HepG2 (cell line): ENCODE results near the gene ARAP1. TPM values are rescaled to one million over a fixed set of nuclear protein-coding genes. Genes with fewer than 3 reads are reported as not detected.
A peak's percentile ranks its signal among the peaks of the same experiment; 100 is the strongest.

Experiments
- AGO1 ChIP-seq: fragments of 200-400 bp; formaldehyde crosslinking; IDR thresholded peaks from 2 replicates; pipeline ENCODE4 v1.6.1; 2017; ENCODE audit warnings: mild to moderate bottlenecking, low read depth, low read length, moderate library complexity; ENCODE audit not compliant: poor library complexity, severe bottlenecking
- ETV5 ChIP-seq: IDR thresholded peaks from 2 replicates; pipeline ENCODE4 v1.6.1; 2018; ENCODE audit warnings: missing biosample characterization, missing genetic modification reagents, inconsistent platforms, borderline replicate concordance
- ISL2 ChIP-seq: sonication (generic); formaldehyde crosslinking; IDR thresholded peaks from 2 replicates; pipeline ENCODE4 v1.5.0; 2020; ENCODE audit warnings: missing genetic modification reagents
- ISX ChIP-seq: sonication (generic); formaldehyde crosslinking; conservative IDR thresholded peaks from 2 replicates; pipeline ENCODE4 v1.5.0; 2020; ENCODE audit warnings: missing genetic modification reagents
- JUN ChIP-seq: sonication (generic); formaldehyde crosslinking; IDR thresholded peaks from 2 replicates; pipeline ENCODE4 v1.4.0; 2020; ENCODE audit warnings: mild to moderate bottlenecking, missing genetic modification reagents
- MIXL1 ChIP-seq: IDR thresholded peaks from 2 replicates; pipeline ENCODE4 v1.6.1; 2016
- NR3C1 ChIP-seq: sonication (generic); formaldehyde crosslinking; IDR thresholded peaks from 2 replicates; pipeline ENCODE4 v1.4.0; 2020; ENCODE audit warnings: missing genetic modification reagents
- ONECUT2 ChIP-seq: sonication (generic); formaldehyde crosslinking; IDR thresholded peaks from 2 replicates; pipeline ENCODE4 v1.4.0; 2020; ENCODE audit warnings: missing genetic modification reagents
- POLR2A ChIP-seq, 2 experiments: IDR thresholded peaks; 2 replicates each; pipeline ENCODE4 v1.6.1; 2011; ENCODE audit warnings: low read depth in 2 of 2, low read length in 2 of 2, mild to moderate bottlenecking in 1 of 2, moderate library complexity in 1 of 2; ENCODE audit not compliant: insufficient read depth in 1 of 2
- POLR2G ChIP-seq: fragments of 200-400 bp; formaldehyde crosslinking; IDR thresholded peaks from 2 replicates; pipeline ENCODE4 v1.6.1; 2018; ENCODE audit warnings: mild to moderate bottlenecking, low read depth, low read length, moderate library complexity
- RORA ChIP-seq: sonication (generic); formaldehyde crosslinking; IDR thresholded peaks from 2 replicates; pipeline ENCODE4 v1.5.0; 2020; ENCODE audit warnings: mild to moderate bottlenecking, missing genetic modification reagents, moderate library complexity
- SALL1 ChIP-seq: sonication (generic); formaldehyde crosslinking; IDR thresholded peaks from 2 replicates; pipeline ENCODE4 v1.8.0; 2022; ENCODE audit warnings: mild to moderate bottlenecking, missing genetic modification reagents
- SIN3A ChIP-seq: IDR thresholded peaks from 2 replicates; pipeline ENCODE4 v1.6.1; 2011; ENCODE audit warnings: low read depth, mild to moderate bottlenecking, control low read depth, low read length, borderline replicate concordance
- TGIF2 ChIP-seq: IDR thresholded peaks from 2 replicates; pipeline ENCODE4 v1.6.1; 2016; ENCODE audit warnings: control low read depth, missing compliant biosample characterization
- ZBTB7B ChIP-seq: sonication (generic); formaldehyde crosslinking; IDR thresholded peaks from 2 replicates; pipeline ENCODE4 v1.4.0; 2020; ENCODE audit warnings: missing genetic modification reagents
- ZFX ChIP-seq: sonication (generic); formaldehyde crosslinking; IDR thresholded peaks from 2 replicates; pipeline ENCODE4 v1.4.0; 2020; ENCODE audit warnings: mild to moderate bottlenecking, low read depth, missing genetic modification reagents, moderate library complexity
- ZKSCAN8 ChIP-seq: IDR thresholded peaks from 2 replicates; pipeline ENCODE4 v1.6.1; 2016; ENCODE audit warnings: borderline replicate concordance, missing genetic modification reagents, missing compliant biosample characterization
- ZNF10 ChIP-seq: sonication (generic); formaldehyde crosslinking; IDR thresholded peaks from 2 replicates; pipeline ENCODE4 v1.4.0; 2020; ENCODE audit warnings: mild to moderate bottlenecking, low read depth, missing genetic modification reagents, borderline replicate concordance
- ZNF264 ChIP-seq: sonication (generic); formaldehyde crosslinking; IDR thresholded peaks from 2 replicates; pipeline ENCODE4 v1.4.0; 2020; ENCODE audit warnings: missing genetic modification reagents
- ZNF350 ChIP-seq: sonication (generic); formaldehyde crosslinking; IDR thresholded peaks from 2 replicates; pipeline ENCODE4 v1.4.0; 2020; ENCODE audit warnings: mild to moderate bottlenecking, low read depth, missing genetic modification reagents, borderline replicate concordance
- ZNF431 ChIP-seq: sonication (generic); formaldehyde crosslinking; IDR thresholded peaks from 2 replicates; pipeline ENCODE4 v1.9.0; 2022; ENCODE audit warnings: missing genetic modification reagents, low read depth, mild to moderate bottlenecking, borderline replicate concordance
- ZNF644 ChIP-seq: IDR thresholded peaks from 2 replicates; pipeline ENCODE4 v1.6.1; 2016; ENCODE audit warnings: low read depth
- ZNF746 ChIP-seq: sonication (generic); formaldehyde crosslinking; IDR thresholded peaks from 2 replicates; pipeline ENCODE4 v1.8.0; 2022; ENCODE audit warnings: mild to moderate bottlenecking, missing genetic modification reagents
- ZNF761 ChIP-seq: sonication (generic); formaldehyde crosslinking; conservative IDR thresholded peaks from 2 replicates; pipeline ENCODE4 v1.4.0; 2020; ENCODE audit warnings: mild to moderate bottlenecking, missing genetic modification reagents
- ZNF788 ChIP-seq: sonication (generic); formaldehyde crosslinking; IDR thresholded peaks from 2 replicates; pipeline ENCODE4 v1.5.0; 2020; ENCODE audit warnings: mild to moderate bottlenecking, missing genetic modification reagents, borderline replicate concordance
- polyA plus RNA-seq, 8 experiments: library from polyadenylated mRNA; depleted of rRNA in 3 of 8; stranded (reverse) in 7 of 8; unstranded in 1 of 8; fragments of >200 nt; fragmentation: Illumina TruSeq in 4 of 8; extraction: Trizol in 4 of 8; gene quantifications; 2 replicates each; pipeline versions ENCODE4 v1.2.1 to v1.2.3, GENCODE V29; 2011 to 2016; ENCODE audit warnings: low read depth in 4 of 8, missing spikeins in 1 of 8, mixed read lengths in 1 of 8; ENCODE audit not compliant: insufficient read depth in 1 of 8
- total RNA-seq, 5 experiments: library from RNA; depleted of rRNA; stranded (reverse); fragments of >200 nt; fragmentation: Illumina TruSeq; extraction: Trizol; gene quantifications; 2 replicates each; pipeline ENCODE4 v1.2.3, GENCODE V29; 2016; ENCODE audit warnings: low read depth in 1 of 5
- TF ChIP-seq, protein P1 (sequence below): IDR thresholded peaks from 2 replicates; pipeline ENCODE4 v1.6.1; 2016
- TF ChIP-seq, protein P2 (sequence below): sonication (generic); formaldehyde crosslinking; IDR thresholded peaks from 2 replicates; pipeline ENCODE4 v1.4.0; 2020; ENCODE audit warnings: mild to moderate bottlenecking, missing genetic modification reagents
- TF ChIP-seq, protein P3 (sequence below): sonication (generic); formaldehyde crosslinking; IDR thresholded peaks from 2 replicates; pipeline ENCODE4 v1.5.0; 2020; ENCODE audit warnings: mild to moderate bottlenecking, missing genetic modification reagents

The ARAP1 gene
- total and polyA plus RNA-seq, 2 of the 13 experiments (the other 11 are each of a cell fraction or from before 2014, with no cell fraction given) = 43.2 to 55.5 TPM

GRCh38 chr11:72778535-72779494 lies 26.6 kb upstream of the ARAP1 start (continued):
- TF ChIP-seq, protein P1, sequence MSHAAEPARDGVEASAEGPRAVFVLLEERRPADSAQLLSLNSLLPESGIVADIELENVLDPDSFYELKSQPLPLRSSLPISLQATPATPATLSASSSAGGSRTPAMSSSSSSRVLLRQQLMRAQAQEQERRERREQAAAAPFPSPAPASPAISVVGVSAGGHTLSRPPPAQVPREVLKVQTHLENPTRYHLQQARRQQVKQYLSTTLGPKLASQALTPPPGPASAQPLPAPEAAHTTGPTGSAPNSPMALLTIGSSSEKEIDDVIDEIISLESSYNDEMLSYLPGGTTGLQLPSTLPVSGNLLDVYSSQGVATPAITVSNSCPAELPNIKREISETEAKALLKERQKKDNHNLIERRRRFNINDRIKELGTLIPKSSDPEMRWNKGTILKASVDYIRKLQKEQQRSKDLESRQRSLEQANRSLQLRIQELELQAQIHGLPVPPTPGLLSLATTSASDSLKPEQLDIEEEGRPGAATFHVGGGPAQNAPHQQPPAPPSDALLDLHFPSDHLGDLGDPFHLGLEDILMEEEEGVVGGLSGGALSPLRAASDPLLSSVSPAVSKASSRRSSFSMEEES (CRISPR knock-in tag) = no peak
- TF ChIP-seq SIN3A = no peak; the same call in 1 of the 2 replicates
- TF ChIP-seq ZFX (CRISPR knock-in tag) = peak; percentile 17; the same call in 1 of the 2 replicates
- TF ChIP-seq, protein P2, sequence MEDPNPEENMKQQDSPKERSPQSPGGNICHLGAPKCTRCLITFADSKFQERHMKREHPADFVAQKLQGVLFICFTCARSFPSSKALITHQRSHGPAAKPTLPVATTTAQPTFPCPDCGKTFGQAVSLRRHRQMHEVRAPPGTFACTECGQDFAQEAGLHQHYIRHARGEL (CRISPR knock-in tag) = no peak
- peak; percentile 64 for TF ChIP-seq POLR2G
- no peak for TF ChIP-seq ZNF761 (CRISPR knock-in tag)
- peak; percentile 27; the same call in 1 of the 2 replicates for TF ChIP-seq SALL1 (CRISPR knock-in tag)
- no peak; the same call in 1 of the 2 replicates for TF ChIP-seq ZNF350 (CRISPR knock-in tag)
- peak; percentile 71 for TF ChIP-seq ZBTB7B (CRISPR knock-in tag)
- no peak for TF ChIP-seq JUN (CRISPR knock-in tag)
- TF ChIP-seq TGIF2 (CRISPR knock-in tag) = 0 out of 2 replicates have a peak, but pooled peaks have one; percentile 16
- no peak for TF ChIP-seq ISX
- TF ChIP-seq, protein P3, sequence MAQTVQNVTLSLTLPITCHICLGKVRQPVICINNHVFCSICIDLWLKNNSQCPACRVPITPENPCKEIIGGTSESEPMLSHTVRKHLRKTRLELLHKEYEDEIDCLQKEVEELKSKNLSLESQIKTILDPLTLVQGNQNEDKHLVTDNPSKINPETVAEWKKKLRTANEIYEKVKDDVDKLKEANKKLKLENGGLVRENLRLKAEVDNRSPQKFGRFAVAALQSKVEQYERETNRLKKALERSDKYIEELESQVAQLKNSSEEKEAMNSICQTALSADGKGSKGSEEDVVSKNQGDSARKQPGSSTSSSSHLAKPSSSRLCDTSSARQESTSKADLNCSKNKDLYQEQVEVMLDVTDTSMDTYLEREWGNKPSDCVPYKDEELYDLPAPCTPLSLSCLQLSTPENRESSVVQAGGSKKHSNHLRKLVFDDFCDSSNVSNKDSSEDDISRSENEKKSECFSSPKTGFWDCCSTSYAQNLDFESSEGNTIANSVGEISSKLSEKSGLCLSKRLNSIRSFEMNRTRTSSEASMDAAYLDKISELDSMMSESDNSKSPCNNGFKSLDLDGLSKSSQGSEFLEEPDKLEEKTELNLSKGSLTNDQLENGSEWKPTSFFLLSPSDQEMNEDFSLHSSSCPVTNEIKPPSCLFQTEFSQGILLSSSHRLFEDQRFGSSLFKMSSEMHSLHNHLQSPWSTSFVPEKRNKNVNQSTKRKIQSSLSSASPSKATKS (CRISPR knock-in tag) = no peak
- TF ChIP-seq ETV5 (CRISPR knock-in tag) = peak; percentile 7
- peak in 1 of 2 experiments; percentile 43; a peak in 1 of 4 replicates for TF ChIP-seq POLR2A (IDR thresholded peaks at IDR 0.05; ENCODE audit: insufficient read depth in 1 of 2, low read depth in 2 of 2, low read length in 2 of 2)
- peak; percentile 70; the same call in 1 of the 2 replicates for TF ChIP-seq ZNF746 (CRISPR knock-in tag)
- no peak for TF ChIP-seq ZNF10
- 0 out of 2 replicates have a peak, but pooled peaks have one; percentile 12 for TF ChIP-seq MIXL1 (CRISPR knock-in tag)
- TF ChIP-seq ONECUT2 (CRISPR knock-in tag) = no peak
- TF ChIP-seq ZKSCAN8 (CRISPR knock-in tag) = peak; percentile 43; the same call in 1 of the 2 replicates
- no peak for TF ChIP-seq ZNF264 (CRISPR knock-in tag)
- TF ChIP-seq NR3C1 (CRISPR knock-in tag) = no peak
- no peak for TF ChIP-seq ZNF788
- 0 out of 2 replicates have a peak, but pooled peaks have one; percentile 58 for TF ChIP-seq ZNF431 (CRISPR knock-in tag)
- TF ChIP-seq ZNF644 (CRISPR knock-in tag) = no peak
- TF ChIP-seq RORA (CRISPR knock-in tag) = no peak
- no peak for TF ChIP-seq ISL2 (CRISPR knock-in tag)
- TF ChIP-seq AGO1 = no peak
